ENCODE measurements around the gene KRTAP19-8. TPM values are rescaled to one million over a fixed set of nuclear protein-coding genes. Genes with fewer than 3 reads are reported as not detected.

The KRTAP19-8 gene
- polyA plus RNA-seq, 1 experiment: not detected

DNA sequence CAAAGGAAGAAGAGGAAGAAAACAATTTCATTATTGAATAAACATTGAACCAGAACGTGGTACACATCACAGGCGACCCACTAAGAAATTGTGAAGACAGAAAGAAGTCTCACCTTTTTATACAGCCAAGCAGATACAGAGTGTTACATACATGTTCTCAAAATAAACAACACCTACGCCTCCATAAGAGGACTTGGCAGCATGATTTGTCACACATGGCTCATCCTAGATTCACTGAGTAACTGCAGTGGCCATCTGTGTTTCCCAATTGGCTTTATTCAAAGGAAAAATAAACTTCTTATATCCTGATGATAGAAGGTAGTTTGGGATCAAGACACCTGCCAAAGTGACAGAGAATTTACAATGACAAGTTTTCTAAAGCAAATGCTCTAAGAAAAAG is 7.6 kb upstream of the KRTAP19-8 start:
- POLR2A ChIA-PET: no interaction called here
- Histone ChIP-seq H3K27me3 (ENCODE audit: control insufficient read depth, insufficient read depth, low read length) (no peaks in the 10 kb centered on the region), H3K36me3 (ENCODE audit: control insufficient read depth, insufficient read depth, low read length) (no peaks in the 10 kb centered on the region), H3K4me3 (ENCODE audit: low read depth, low read length) (no peak overlapping the region)
- CTCF ChIA-PET: no interaction called here
- TF ChIP-seq CTCF (IDR thresholded peaks at IDR 0.05; ENCODE audit: insufficient read depth, low read depth, low read length): no peak
- DNase-seq (ENCODE audit: low read depth): no peak

DNA sequence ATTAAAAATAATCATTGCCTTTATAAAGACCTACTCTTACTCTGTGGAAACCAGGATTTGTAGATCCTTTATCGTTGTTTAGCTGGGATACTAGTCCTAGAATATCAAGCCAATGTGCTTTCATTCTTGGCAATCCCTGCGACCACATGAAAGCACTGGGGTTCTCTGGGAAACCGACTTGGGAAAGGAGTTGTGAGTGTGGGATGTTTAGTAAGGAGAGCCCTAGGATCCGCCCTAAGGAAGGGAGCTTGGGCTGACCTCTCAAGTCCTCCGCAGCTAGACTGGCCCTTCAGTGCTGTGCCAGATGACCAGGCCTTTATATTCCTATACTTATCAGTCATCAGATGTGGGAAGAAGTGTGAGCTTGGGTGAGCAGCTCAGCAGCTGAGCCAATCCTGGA is 5.2 kb upstream of the KRTAP19-8 start:
- H3K27me3 ChIP-seq (ENCODE audit: control insufficient read depth, insufficient read depth, low read length): no peaks in the 10 kb centered on the region
- no peak overlapping the region for H3K4me3 ChIP-seq (ENCODE audit: low read depth, low read length)
- H3K36me3 ChIP-seq (ENCODE audit: control insufficient read depth, insufficient read depth, low read length): no peaks in the 10 kb centered on the region
- ChIA-PET CTCF (interaction anchor here (0.5 to 1.6 kb wide), 3 partner anchors 9 to 289 kb away, joined by 3 read pairs; no protein-coding TSS in a partner anchor), POLR2A (no interaction called here)
- no peak for TF ChIP-seq CTCF (IDR thresholded peaks at IDR 0.05; ENCODE audit: insufficient read depth, low read depth, low read length)
- no peak for DNase-seq (ENCODE audit: low read depth)

DNA sequence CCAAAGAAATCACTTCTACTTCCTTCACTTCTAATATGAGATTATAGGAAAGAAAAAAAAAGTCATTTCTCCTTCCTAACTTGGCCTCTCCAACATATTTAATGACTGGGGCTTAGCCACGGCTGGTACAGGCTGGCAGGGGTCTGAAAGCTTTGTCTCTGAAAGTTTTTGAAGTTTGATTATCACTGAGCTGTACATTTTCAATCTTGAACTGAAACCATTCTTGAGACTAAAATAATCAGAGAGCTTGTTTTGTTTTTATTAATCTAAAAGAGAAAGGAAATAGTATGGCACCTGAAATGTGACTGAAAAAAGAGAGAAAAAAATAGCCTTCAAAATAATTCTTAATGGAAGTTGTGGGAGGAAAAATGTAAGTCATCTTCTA is 3.8 kb upstream of the KRTAP19-8 start:
- no peak for DNase-seq (ENCODE audit: low read depth)
- ChIA-PET CTCF (interaction anchor here (1.6 kb wide), 1 partner anchor 8 kb away, joined by 3 read pairs; no protein-coding TSS in a partner anchor), POLR2A (no interaction called here)
- Histone ChIP-seq H3K4me3 (ENCODE audit: low read depth, low read length) (no peak overlapping the region), H3K36me3 (ENCODE audit: control insufficient read depth, insufficient read depth, low read length) (no peaks in the 10 kb centered on the region), H3K27me3 (ENCODE audit: control insufficient read depth, insufficient read depth, low read length) (no peaks in the 10 kb centered on the region)
- TF ChIP-seq CTCF (IDR thresholded peaks at IDR 0.05; ENCODE audit: insufficient read depth, low read depth, low read length): no peak

- Histone ChIP-seq H3K27me3 (ENCODE audit: control insufficient read depth, insufficient read depth, low read length) (no peaks in the 10 kb centered on the region), H3K4me3 (ENCODE audit: low read depth, low read length) (no peak overlapping the region), H3K36me3 (ENCODE audit: control insufficient read depth, insufficient read depth, low read length) (no peaks in the 10 kb centered on the region)
- CTCF ChIA-PET: no interaction called here
- DNase-seq (ENCODE audit: low read depth): no peak
- TF ChIP-seq CTCF (IDR thresholded peaks at IDR 0.05; ENCODE audit: insufficient read depth, low read depth, low read length): no peak
- POLR2A ChIA-PET: no interaction called here
These were observed 3.2 kb upstream of the KRTAP19-8 start for GRCh38 chr21:31041295-31042079.

DNA sequence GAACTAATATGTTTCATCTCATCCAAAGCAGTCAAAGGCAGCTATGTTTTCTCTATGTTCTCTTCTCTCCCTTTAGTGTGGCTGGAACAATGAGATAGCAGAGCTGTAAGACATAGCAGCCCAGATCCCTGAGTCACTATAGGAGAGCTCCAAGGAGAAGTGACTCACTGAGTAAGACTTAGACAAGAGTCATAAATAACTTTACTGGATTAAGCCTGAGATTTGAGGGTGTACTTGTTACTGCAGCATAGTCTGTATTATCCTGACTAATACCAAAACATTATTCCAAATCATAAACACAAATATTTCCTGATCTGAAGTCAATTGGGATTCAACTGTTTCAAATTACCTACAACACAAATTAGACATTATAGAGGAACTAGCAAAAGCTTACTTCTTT is 3.9 kb downstream of the KRTAP19-8 start:
- POLR2A ChIA-PET: no interaction called here

More for the DNA sequence above, 3.9 kb downstream of the KRTAP19-8 start:
- no peak for DNase-seq (ENCODE audit: low read depth)
- no peaks in the 10 kb centered on the region for H3K36me3 ChIP-seq (ENCODE audit: control insufficient read depth, insufficient read depth, low read length)
- CTCF ChIA-PET: interaction anchor here (1.3 kb wide), 1 partner anchor 8 kb away, joined by 3 read pairs; no protein-coding TSS in a partner anchor
- TF ChIP-seq CTCF (IDR thresholded peaks at IDR 0.05; ENCODE audit: insufficient read depth, low read depth, low read length): no peak
- H3K4me3 ChIP-seq (ENCODE audit: low read depth, low read length): no peak overlapping the region
- H3K27me3 ChIP-seq (ENCODE audit: control insufficient read depth, insufficient read depth, low read length): no peaks in the 10 kb centered on the region

Measured in BJ (cell line).